Neural progenitor cell (in vitro differentiated cells): Measurements from ENCODE around the gene UBE2E1. TPM values are rescaled to one million over a fixed set of nuclear protein-coding genes. Genes with fewer than 3 reads are reported as not detected.
"Not testable (repeated sequence)": the region's sequence is repeated elsewhere in the genome, so short reads cannot be mapped to it uniquely, and the experiment has no call there.

Source experiments
- DNase-seq: peaks from one replicate; pipeline ENCODE4 v3.0.0-alpha.2; 2016; ENCODE audit warnings: low spot score
- H2AFZ ChIP-seq: fragments of 200-600 bp; sonication (generic); replicated peaks from 2 replicates; pipeline ENCODE4 v1.6.1; 2016; ENCODE audit warnings: antibody characterized with exemption
- H3F3A ChIP-seq: fragments of 200-600 bp; sonication (generic); 2 replicates; pipeline ENCODE4 v1.6.1; 2016; ENCODE audit warnings: antibody characterized with exemption, low read depth
- H3K27ac ChIP-seq: fragments of 200-600 bp; sonication (generic); 2 replicates; pipeline ENCODE4 v1.5.1; 2016; ENCODE audit warnings: mild to moderate bottlenecking
- H3K27me3 ChIP-seq: fragments of 200-600 bp; sonication (generic); 2 replicates; pipeline ENCODE4 v1.6.1; 2016; ENCODE audit warnings: mild to moderate bottlenecking, moderate library complexity
- H3K36me3 ChIP-seq: fragments of 200-600 bp; sonication (generic); 2 replicates; pipeline ENCODE4 v1.5.1; 2016
- H3K4me1 ChIP-seq: fragments of 200-600 bp; sonication (generic); 2 replicates; pipeline ENCODE4 v1.6.1; 2016; ENCODE audit warnings: mixed run types
- H3K4me2 ChIP-seq: fragments of 200-600 bp; sonication (generic); 2 replicates; pipeline ENCODE4 v1.6.1; 2016
- H3K4me3 ChIP-seq: fragments of 200-600 bp; sonication (generic); 2 replicates; pipeline ENCODE4 v1.5.1; 2016
- H3K79me2 ChIP-seq: fragments of 200-600 bp; sonication (generic); 2 replicates; pipeline ENCODE4 v1.6.1; 2016; ENCODE audit warnings: low read depth
- H3K9ac ChIP-seq: fragments of 200-600 bp; sonication (generic); 2 replicates; pipeline ENCODE4 v1.6.1; 2016
- H3K9me3 ChIP-seq: fragments of 200-600 bp; sonication (generic); 2 replicates; pipeline ENCODE4 v1.5.1; 2016; ENCODE audit warnings: low read depth
- H4K20me1 ChIP-seq: fragments of 200-600 bp; sonication (generic); 2 replicates; pipeline ENCODE4 v1.6.1; 2016; ENCODE audit warnings: low read depth
- H3K27ac Mint-ChIP-seq: 3 replicates; pipeline ENCODE4 v1.8.0; 2021; ENCODE audit warnings: mixed read lengths
- H3K27me3 Mint-ChIP-seq: 2 replicates; pipeline ENCODE4 v1.8.0; 2022; ENCODE audit warnings: low read depth, mild to moderate bottlenecking, inconsistent platforms, moderate library complexity, mixed read lengths; ENCODE audit not compliant: insufficient read depth
- H3K36me3 Mint-ChIP-seq: 3 replicates; pipeline ENCODE4 v1.8.0; 2021; ENCODE audit warnings: mixed read lengths
- H3K4me1 Mint-ChIP-seq: 3 replicates; pipeline ENCODE4 v1.8.0; 2021; ENCODE audit warnings: mixed read lengths
- H3K4me3 Mint-ChIP-seq: 3 replicates; pipeline ENCODE4 v1.8.0; 2021; ENCODE audit warnings: mild to moderate bottlenecking, moderate library complexity, mixed read lengths
- H3K9me3 Mint-ChIP-seq: 3 replicates; pipeline ENCODE4 v1.8.0; 2020; ENCODE audit warnings: mixed read lengths
- CTCF ChIP-seq: fragments of 200-600 bp; sonication (generic); IDR thresholded peaks from 2 replicates; pipeline ENCODE4 v1.5.1; 2017; ENCODE audit warnings: antibody characterized with exemption, mild to moderate bottlenecking
- EZH2 ChIP-seq: fragments of 200-600 bp; sonication (generic); IDR thresholded peaks from 2 replicates; pipeline ENCODE4 v1.6.1; 2017; ENCODE audit warnings: antibody characterized with exemption, mild to moderate bottlenecking, moderate library complexity
- EZH2phosphoT487 ChIP-seq: fragments of 200-600 bp; sonication (generic); IDR thresholded peaks from 2 replicates; pipeline ENCODE4 v1.6.1; 2017; ENCODE audit warnings: antibody characterized with exemption
- total RNA-seq: library from RNA; depleted of rRNA; stranded (reverse); fragments of >200 nt; gene quantifications from 2 replicates; pipeline ENCODE4 v1.2.3, GENCODE V29; 2015; ENCODE audit warnings: low replicate concordance

The UBE2E1 gene
- total RNA-seq, 1 donor from 2014 or later, result 391 TPM

GRCh38 chr3:23840521-23840920 is 34.8 kb downstream of the UBE2E1 start:
- H3K9me3 ChIP-seq, result no peaks in the 10 kb centered on the region
- H3K4me3 ChIP-seq, result no peak overlapping the region
- H3K27me3 Mint-ChIP-seq, result peaks cover 2% of the 10 kb centered on the region
- no peak overlapping the region for H3K4me3 Mint-ChIP-seq
- no peaks in the 10 kb centered on the region for H3K36me3 Mint-ChIP-seq
- H3F3A ChIP-seq, result peaks cover 9% of the 10 kb centered on the region
- no peak overlapping the region for H3K27ac Mint-ChIP-seq
- H4K20me1 ChIP-seq, result peaks cover 97% of the 10 kb centered on the region
- H3K9ac ChIP-seq, result no peak overlapping the region
- H3K79me2 ChIP-seq, result peaks cover 100% of the 10 kb centered on the region
- H3K36me3 ChIP-seq, result no peaks in the 10 kb centered on the region
- peak overlapping the region; percentile 43 for H3K4me2 ChIP-seq
- H3K27ac ChIP-seq, result peak overlapping the region; percentile 15
- H3K27me3 ChIP-seq, result no peaks in the 10 kb centered on the region
- H2AFZ ChIP-seq, result no peak overlapping the region
- peaks cover 29% of the 10 kb centered on the region for H3K4me1 ChIP-seq
- TF ChIP-seq EZH2 (no peak), EZH2phosphoT487 (no peak), CTCF (no peak)
- peaks cover 22% of the 10 kb centered on the region for H3K4me1 Mint-ChIP-seq
- H3K9me3 Mint-ChIP-seq, result no peaks in the 10 kb centered on the region
- DNase-seq, result peak; percentile 60

- no peak for DNase-seq
- Mint-ChIP-seq H3K27ac (no peak overlapping the region), H3K36me3 (peaks cover 7% of the 10 kb centered on the region), H3K4me1 (peaks cover 12% of the 10 kb centered on the region), H3K27me3 (no peaks in the 10 kb centered on the region), H3K9me3 (peaks cover 2% of the 10 kb centered on the region), H3K4me3 (no peak overlapping the region)
- Histone ChIP-seq H4K20me1 (peaks cover 79% of the 10 kb centered on the region), H2AFZ (no peak overlapping the region), H3K4me3 (no peak overlapping the region), H3K9me3 (no peaks in the 10 kb centered on the region), H3K36me3 (no peaks in the 10 kb centered on the region), H3K27me3 (no peaks in the 10 kb centered on the region), H3K4me2 (no peak overlapping the region), H3K9ac (no peak overlapping the region), H3K79me2 (peaks cover 100% of the 10 kb centered on the region), H3K27ac (no peak overlapping the region), H3K4me1 (peaks cover 21% of the 10 kb centered on the region), H3F3A (peaks cover 4% of the 10 kb centered on the region)
- no peak for TF ChIP-seq EZH2phosphoT487
- TF ChIP-seq CTCF, result no peak
- no peak for TF ChIP-seq EZH2
Observed at GRCh38 chr3:23843869-23844268, 38.1 kb downstream of the UBE2E1 start.

GRCh38 chr3:23845326-23846216 is 39.8 kb downstream of the UBE2E1 start:
- H3K79me2 ChIP-seq, result peaks cover 100% of the 10 kb centered on the region
- peaks cover 2% of the 10 kb centered on the region for H3K9me3 Mint-ChIP-seq

GRCh38 chr3:23849462-23849861 is 43.7 kb downstream of the UBE2E1 start:
- not testable (repeated sequence) for H3K27ac Mint-ChIP-seq, H3K4me2 ChIP-seq, H3F3A ChIP-seq, H3K27ac ChIP-seq, H3K4me3 Mint-ChIP-seq, H3K27me3 Mint-ChIP-seq, DNase-seq, H3K9ac ChIP-seq, H3K4me3 ChIP-seq, H3K27me3 ChIP-seq, H3K4me1 ChIP-seq, H2AFZ ChIP-seq, H3K9me3 ChIP-seq, H3K4me1 Mint-ChIP-seq
- Histone ChIP-seq H3K79me2 (peaks cover 100% of the 10 kb centered on the region), H3K36me3 (peaks cover 15% of the 10 kb centered on the region), H4K20me1 (peaks cover 30% of the 10 kb centered on the region)
- Mint-ChIP-seq H3K9me3 (peaks cover 22% of the 10 kb centered on the region), H3K36me3 (peaks cover 36% of the 10 kb centered on the region)

More at GRCh38 chr3:23845326-23846216, 39.8 kb downstream of the UBE2E1 start:
- Histone ChIP-seq H3K27me3 (no peaks in the 10 kb centered on the region), H2AFZ (no peak overlapping the region), H3K27ac (no peak overlapping the region), H3K4me2 (no peak overlapping the region), H3F3A (no peaks in the 10 kb centered on the region), H3K36me3 (peaks cover 7% of the 10 kb centered on the region), H3K9ac (no peak overlapping the region), H3K4me1 (peaks cover 9% of the 10 kb centered on the region), H4K20me1 (peaks cover 62% of the 10 kb centered on the region), H3K9me3 (no peaks in the 10 kb centered on the region), H3K4me3 (no peak overlapping the region)
- H3K4me3 Mint-ChIP-seq, result no peak overlapping the region
- H3K4me1 Mint-ChIP-seq, result peaks cover 2% of the 10 kb centered on the region
- H3K36me3 Mint-ChIP-seq, result peaks cover 10% of the 10 kb centered on the region
- DNase-seq, result no peak
- no peak overlapping the region for H3K27ac Mint-ChIP-seq
- no peaks in the 10 kb centered on the region for H3K27me3 Mint-ChIP-seq
- TF ChIP-seq EZH2phosphoT487 (no peak), EZH2 (no peak), CTCF (no peak)
